GM21515 (cell line): ENCODE data around the gene CERKL.
"Not testable (repeated sequence)": the region's sequence is repeated elsewhere in the genome, so short reads cannot be mapped to it uniquely, and the experiment has no call there.

Source experiments
- ATAC-seq: cut with Tn5 transposase; IDR thresholded peaks from one replicate; pipeline ENCODE4 v1.9.1; 2021; ENCODE audit not compliant: unreplicated experiment

The CERKL gene

DNA sequence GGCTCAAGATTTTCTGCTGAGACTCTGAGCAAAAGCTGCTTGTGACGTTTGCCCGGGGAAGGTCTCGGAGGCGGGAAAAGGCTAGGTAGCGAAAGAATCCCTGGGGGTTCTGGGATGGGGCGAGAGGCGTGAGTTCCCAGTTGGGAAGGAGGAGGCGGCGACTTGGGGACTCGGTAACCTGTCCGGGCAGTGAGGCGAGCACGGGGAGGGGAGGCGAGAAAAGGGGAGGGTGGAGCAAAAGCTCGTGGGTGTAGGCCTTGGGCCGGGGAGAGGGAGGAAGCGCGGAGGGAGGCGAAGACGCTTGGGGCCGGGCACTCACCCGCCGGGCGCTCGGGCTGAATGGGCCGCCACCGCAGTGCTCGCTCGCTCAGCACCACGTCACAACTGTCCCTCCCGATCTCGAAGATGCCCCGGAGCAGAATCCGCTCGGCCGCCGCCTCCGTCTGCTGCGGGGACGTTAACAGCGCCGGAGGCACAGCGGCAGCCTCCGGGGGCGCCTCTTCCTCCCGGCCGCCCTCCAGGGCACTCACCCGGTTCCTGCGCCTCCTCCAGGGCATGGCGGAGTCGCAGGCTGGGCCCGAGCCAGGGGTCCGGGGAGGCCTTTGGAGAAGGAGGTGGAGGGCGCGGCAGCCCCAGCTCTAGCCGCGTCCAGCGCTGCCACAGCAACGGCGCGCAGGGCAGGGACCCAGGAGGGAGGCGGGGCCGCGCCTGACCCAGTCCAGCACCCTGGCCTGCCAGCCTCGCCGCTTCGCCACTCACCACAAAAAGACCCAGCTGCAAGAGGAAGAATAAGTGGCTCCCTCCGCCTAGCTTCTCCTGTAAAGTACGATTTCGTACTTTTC is at the start of gene CERKL:
Gene CERKL, minus strand, starts transcription at position 656 of the 842 bp plus-strand sequence. Its CDS starts 99 bp downstream, at position 557.
- ATAC-seq = peak; percentile 91

DNA sequence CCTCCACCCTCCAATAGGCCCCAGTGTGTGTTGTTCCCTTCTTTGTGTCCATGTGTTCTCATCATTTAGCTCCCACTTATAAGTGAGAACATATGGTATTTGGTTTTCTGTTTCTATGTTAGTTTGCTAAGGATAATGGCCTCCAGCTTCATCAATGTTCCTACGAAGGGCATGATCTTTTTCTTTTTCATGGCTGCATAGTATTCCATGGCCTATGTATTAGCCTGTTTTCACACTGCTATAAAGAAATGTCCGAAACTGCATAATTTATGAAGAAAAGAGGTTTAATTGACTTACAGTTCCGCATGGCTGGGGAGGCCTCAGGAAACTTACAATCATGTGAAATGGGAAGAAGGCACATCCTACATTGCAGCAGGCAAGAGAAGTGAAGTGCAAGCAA is 45.6 kb upstream of the CERKL start:
- ATAC-seq = not testable (repeated sequence)

- ATAC-seq = no peak
Observed at GRCh38 chr2:181698223-181698622, 41.3 kb upstream of the CERKL start.

- ATAC-seq = no peak
Observed at GRCh38 chr2:181697571-181697970, 40.7 kb upstream of the CERKL start.

DNA sequence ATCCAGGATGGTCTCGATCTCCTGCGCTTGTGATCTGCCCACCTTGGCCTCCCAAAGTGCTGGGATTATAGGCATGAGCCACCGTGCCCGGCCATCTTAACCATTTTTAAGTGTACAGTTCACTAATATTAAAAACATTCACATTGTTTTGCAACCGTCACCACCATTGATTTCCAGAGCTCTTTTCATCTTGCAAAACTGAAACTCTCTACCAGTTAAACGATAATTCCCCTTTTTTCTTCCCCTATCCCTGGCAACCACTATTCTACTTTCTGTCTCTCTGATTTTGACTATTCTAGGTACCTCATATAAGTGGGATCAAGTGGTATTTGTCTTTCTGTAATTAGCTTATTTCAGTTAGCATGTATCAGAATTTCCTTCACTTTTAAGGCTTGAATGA is 40.2 kb upstream of the CERKL start:
- no peak for ATAC-seq

DNA sequence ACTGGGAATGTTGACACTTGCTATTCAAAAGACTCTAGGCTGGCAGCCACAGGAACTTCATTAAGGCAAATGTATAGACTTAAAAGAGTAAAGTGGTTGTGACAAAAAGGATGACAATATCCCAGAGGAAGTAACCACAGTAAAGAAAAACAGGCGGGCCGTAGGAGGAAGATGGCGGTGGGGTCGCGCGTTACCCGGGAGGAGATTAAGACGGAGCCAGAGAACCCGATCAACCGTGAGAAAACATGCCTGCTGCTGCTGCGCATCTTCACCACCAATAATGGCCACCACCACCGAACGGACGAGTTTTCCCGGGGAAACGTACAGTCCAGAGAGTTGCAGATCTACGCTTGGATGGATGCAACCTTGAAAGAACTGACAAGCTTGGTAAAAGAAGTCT is 37.4 kb upstream of the CERKL start:
- no peak for ATAC-seq

DNA sequence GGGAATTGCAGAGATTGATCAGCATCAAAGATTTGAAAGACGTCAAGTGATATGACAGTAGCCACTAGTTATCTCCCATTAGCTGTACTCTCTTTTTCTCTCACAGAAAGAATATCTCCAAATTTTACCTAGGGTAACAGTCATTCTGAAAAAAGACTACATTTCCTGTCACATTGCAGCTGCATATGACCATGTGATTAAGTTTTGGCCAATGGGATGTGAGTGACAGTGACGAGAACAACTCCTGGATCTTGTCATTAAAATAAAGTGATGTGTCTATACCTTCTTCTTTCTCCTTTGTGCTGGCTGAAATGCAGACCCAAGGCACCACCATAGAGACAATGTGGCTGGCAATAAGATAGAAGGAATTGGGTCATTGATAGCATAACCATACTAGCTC is 34.0 kb upstream of the CERKL start:
- ATAC-seq = no peak

- ATAC-seq = no peak
Observed at GRCh38 chr2:181686576-181687185, 29.8 kb upstream of the CERKL start.

DNA sequence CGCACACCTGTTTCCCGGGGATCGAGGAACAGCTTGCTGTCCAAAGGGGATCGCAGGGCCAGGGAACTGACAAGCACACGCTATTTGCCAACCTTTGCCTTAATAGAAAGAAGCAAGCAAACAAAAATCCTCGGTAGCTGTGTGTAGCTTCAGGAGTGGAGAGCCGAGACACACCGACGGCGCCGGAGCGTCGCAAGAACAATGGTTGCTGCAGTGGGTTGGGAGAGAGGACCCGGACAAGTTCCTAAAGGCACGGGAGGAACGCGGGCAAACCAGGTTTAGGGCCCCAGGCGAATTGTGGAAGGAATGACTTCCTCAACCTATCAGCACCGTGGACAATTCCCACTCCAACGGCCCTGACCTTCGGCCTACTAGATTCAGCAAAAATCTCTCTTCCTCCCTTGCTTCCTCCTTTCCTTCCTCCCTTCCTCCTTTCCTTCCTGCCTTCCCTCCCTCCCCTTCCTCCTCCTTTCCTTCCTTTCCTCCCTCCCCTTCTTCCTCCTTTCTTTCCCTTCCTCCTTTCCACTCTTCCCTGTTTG is 28.3 kb upstream of the CERKL start:
- no peak for ATAC-seq

DNA sequence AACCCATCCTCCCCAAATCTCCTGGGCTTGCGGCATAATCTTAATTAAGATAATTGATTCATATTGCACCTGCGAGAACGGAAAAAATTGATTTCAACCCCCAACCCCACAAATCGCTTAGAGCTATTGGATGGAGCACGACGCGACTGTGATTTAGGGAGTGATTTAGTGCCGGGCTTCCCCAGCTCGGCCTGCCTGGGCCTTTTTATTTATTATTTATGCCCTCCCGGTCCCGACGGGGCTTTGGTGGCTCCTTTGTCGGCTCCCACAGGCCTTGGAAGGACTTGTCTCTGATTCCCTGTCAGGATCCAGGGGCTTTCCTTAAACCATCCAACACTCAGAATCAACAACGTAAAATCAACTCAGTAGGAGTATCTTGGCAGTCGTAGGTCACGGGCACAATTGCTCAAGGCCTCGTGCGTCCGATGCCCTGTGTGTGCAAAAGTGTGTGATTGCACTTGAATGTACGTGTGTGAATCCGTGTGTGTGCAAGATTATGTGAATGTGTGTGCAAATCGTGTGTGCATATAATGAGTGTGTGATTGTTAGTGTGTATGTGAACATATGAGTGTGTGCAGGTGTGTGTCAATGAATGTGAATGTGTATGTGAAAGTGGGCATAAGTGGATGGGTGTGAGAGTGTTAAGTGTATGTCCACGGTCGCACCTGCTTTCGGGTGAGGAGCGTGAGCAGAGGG is 27.7 kb upstream of the CERKL start:
- no peak for ATAC-seq

GRCh38 chr2:181683518-181684453 is 26.9 kb upstream of the CERKL start:
- ATAC-seq = no peak

- ATAC-seq = no peak
Observed at GRCh38 chr2:181682795-181683517, 26.1 kb upstream of the CERKL start.

DNA sequence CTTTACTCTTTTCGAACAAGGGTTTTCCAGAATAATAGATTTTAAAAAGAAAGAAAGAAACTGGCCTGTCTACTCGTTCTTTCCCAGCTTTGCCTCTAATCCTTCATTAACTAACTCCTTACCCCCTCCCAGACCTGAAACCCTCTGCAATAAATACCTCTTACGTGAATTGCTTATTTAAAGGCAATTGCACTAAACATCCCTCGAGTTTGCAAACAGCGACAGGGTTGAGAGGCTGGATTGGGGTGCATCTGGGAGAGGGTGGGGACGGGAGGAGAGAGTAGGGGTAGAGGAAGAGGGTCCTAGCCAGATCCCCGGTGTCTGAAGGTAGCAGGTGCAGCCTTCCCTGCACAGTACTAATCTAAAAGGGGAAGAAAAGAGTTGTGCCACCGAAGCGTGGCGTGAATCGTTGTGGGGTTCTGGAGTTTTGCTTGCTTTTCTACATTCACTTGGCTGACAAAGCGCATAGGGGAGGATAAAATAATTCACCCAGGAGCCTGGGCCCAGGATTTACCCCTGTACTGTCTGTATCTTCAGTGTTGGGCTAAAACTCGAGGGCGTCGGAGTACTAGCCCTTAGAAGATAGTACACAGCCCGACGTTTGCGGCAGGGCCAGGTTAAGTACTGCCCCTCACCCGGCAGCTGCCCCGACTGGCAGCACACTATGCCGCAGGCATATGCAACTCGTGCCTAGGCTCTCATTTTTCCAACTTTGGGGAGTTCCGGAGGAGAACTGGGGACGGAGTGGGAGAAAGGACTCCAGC is 25.3 kb upstream of the CERKL start:
- no peak for ATAC-seq

- no peak for ATAC-seq
Observed at GRCh38 chr2:181680937-181681811, 24.3 kb upstream of the CERKL start.

DNA sequence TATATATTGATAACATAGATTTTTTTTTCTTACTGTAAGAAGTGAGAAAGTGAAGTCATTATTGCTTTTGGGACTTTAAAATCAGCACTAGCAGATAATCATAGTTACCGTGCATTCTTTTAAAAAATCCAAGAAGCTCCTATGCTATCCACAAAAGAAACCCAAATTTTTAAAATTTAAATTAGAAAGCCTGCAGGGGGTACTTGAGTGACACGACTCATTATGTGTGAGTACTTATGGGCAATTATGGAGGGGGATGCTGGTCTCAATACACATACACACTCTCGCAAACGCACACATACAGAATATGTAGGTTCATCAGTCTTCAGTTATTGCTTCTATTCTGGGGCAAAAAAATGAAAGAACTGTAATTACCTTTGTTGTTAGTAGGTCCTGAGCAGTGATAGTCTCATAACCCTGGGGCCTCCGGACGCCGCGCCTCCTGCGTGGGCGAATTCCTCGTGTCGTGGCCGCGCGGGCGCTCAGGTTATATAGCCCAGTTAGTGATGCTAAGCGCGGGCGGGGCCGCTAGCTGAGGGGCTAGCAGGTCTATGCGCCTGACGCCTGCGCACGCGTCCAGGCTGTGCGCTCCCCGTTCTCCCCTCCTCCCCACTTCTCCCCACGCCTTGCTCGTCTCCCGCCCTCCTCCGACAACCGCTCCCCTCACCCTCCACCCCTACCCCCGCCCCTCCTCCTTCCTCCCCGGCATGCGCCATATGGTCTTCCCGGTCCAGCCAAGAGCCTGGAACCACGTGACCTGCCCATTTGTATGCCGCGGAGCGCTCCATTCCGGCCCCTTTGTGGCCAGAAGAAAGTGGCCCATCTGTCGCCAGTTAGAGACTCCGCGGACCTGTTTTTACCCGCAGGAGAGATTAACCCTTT is 23.4 kb upstream of the CERKL start, which contains the start of gene NEUROD1:
Gene NEUROD1, minus strand, starts transcription at position 463 of the 882 bp plus-strand sequence. CDS start 1,657 bp downstream, outside the sequence.
- peak; percentile 47 for ATAC-seq

DNA sequence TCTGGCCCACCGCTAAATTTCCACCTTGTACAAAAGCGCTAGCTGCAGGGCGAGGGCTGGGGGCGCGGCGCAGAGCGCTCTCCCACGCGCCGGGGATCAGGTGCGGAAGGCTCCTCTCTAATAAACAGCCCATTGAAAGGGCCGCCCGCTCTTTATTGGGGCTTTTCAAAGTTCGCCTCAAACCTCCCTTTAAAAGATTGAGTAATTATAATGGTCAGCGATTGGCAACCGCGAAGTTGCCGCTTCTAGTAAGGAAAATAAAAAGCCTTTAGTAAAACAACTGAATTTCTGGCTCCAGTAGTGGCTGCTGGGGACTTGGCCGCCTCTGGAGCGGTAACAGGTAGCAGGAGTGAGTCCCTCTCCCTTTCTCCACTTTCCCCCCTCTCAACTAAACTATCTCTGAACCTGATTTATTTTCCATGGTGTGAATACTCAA is 22.7 kb upstream of the CERKL start:
- ATAC-seq = no peak
